ENCODE measurements around the gene CXXC1. TPM values are rescaled to one million over a fixed set of nuclear protein-coding genes. Genes with fewer than 3 reads are reported as not detected.
A peak's percentile ranks its signal among the peaks of the same experiment; 100 is the strongest.

The CXXC1 gene
- total and polyA plus RNA-seq, 4 donors: 21.7 to 38.4 (median 30.0) TPM

DNA sequence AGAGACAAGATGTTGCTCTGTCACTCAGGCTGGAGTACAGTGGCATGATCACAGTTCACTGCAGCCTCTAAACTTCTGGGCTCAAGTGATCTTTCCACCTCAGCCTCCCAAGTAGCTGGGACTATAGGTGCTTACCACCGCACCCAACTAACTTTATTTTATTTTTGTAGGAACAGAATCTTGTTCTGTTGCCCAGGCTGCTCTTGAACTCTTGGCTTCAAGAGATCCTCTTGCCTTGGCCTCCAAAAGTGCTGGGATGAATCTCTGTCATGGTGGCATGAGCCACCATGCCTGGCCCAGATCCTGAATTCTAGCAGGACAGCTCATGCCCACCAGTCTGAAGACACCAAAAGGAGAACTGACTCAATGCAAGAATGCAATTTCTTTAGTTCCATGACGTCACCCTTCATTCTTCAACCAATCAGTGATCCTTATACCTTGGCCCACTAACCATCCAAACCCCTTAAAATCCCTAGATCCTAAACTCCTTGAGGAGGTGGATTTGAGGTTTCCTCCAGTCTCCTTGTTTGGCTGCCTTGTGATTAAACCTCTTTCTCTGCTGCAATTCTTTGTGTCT, 25.6 kb upstream of the CXXC1 start:
- 89% methylated on average over 2 of the region's 2 CpGs for WGBS
- Histone ChIP-seq H3K27me3 (ENCODE audit: control insufficient read depth in 4 of 4, insufficient read depth in 4 of 4, low read length in 3 of 4) (no peaks in the 10 kb centered on the region), H3K9ac (ENCODE audit: low read depth in 1 of 2, low read length in 2 of 2) (no peak overlapping the region), H3K36me3 (ENCODE audit: control insufficient read depth in 4 of 4, insufficient read depth in 3 of 4, low read depth in 1 of 4, low read length in 3 of 4) (no peaks in the 10 kb centered on the region), H3K4me1 (ENCODE audit: control insufficient read depth in 4 of 4, insufficient read depth in 4 of 4, low read length in 3 of 4) (peaks cover 2 to 18% (median 6%) of the 10 kb centered on the region in 4 donors), H3K4me3 (ENCODE audit: low read depth in 1 of 3, low read length in 3 of 3) (no peak overlapping the region), H3K27ac (ENCODE audit: low read depth in 1 of 2, low read length in 2 of 2) (no peak overlapping the region), H3K9me3 (ENCODE audit: control insufficient read depth in 4 of 4, low read length in 3 of 4) (no peaks in the 10 kb centered on the region)
- no peak for TF ChIP-seq EGR1 (IDR thresholded peaks at IDR 0.05; ENCODE audit: low read depth in 2 of 2)
- TF ChIP-seq, protein P1, sequence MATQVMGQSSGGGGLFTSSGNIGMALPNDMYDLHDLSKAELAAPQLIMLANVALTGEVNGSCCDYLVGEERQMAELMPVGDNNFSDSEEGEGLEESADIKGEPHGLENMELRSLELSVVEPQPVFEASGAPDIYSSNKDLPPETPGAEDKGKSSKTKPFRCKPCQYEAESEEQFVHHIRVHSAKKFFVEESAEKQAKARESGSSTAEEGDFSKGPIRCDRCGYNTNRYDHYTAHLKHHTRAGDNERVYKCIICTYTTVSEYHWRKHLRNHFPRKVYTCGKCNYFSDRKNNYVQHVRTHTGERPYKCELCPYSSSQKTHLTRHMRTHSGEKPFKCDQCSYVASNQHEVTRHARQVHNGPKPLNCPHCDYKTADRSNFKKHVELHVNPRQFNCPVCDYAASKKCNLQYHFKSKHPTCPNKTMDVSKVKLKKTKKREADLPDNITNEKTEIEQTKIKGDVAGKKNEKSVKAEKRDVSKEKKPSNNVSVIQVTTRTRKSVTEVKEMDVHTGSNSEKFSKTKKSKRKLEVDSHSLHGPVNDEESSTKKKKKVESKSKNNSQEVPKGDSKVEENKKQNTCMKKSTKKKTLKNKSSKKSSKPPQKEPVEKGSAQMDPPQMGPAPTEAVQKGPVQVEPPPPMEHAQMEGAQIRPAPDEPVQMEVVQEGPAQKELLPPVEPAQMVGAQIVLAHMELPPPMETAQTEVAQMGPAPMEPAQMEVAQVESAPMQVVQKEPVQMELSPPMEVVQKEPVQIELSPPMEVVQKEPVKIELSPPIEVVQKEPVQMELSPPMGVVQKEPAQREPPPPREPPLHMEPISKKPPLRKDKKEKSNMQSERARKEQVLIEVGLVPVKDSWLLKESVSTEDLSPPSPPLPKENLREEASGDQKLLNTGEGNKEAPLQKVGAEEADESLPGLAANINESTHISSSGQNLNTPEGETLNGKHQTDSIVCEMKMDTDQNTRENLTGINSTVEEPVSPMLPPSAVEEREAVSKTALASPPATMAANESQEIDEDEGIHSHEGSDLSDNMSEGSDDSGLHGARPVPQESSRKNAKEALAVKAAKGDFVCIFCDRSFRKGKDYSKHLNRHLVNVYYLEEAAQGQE (IDR thresholded peaks at IDR 0.05): no peak
- no peak for TF ChIP-seq NR2F2 (IDR thresholded peaks at IDR 0.05)
- no peak for TF ChIP-seq SP1 (IDR thresholded peaks at IDR 0.05)
- TF ChIP-seq HNF4G (IDR thresholded peaks at IDR 0.05): no peak
- TF ChIP-seq, protein P2, sequence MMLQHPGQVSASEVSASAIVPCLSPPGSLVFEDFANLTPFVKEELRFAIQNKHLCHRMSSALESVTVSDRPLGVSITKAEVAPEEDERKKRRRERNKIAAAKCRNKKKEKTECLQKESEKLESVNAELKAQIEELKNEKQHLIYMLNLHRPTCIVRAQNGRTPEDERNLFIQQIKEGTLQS (IDR thresholded peaks at IDR 0.05): no peak
- TF ChIP-seq FOXA2 (IDR thresholded peaks at IDR 0.05): no peak
- no peak for TF ChIP-seq RXRA (IDR thresholded peaks at IDR 0.05)
- TF ChIP-seq TAF1 (conservative IDR thresholded peaks at IDR 0.05): no peak
- no peak for TF ChIP-seq YY1 (IDR thresholded peaks at IDR 0.05)
- no peak for DNase-seq (ENCODE audit: low spot score)

DNA sequence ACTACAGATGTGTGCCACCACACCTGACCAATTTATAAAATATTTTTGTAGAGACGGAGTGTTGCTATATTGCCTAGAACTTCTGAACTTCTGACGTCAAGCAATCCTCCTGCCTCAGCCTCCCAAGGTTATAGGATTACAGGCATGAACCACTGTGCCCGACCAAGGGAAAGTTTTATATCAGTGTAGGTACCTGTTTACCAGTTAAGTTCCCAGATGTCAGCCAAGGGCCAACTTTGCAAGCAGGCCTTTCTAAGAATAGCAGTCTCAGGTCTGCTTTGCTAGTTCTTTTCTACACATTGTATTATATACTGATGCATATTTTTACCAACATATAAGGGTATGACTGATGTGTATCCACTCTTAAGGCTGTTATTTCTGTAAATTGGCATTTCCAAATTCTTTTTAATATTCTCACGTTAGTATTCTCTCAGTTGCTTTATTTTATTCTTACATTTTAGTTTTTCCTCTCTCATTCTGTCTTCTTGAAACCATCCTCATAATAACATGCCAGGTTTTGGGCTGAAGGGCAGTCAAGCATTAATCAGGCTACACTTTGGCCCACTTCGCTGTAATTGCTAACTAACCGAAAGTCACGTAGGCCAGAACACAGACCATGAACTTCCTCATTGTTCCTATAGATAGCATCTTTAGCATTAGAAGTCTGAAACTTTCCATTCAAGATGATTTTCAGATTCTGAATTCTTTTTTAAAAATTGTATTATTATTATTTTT, 25.0 kb upstream of the CXXC1 start:
- Histone ChIP-seq H3K27me3 (ENCODE audit: control insufficient read depth in 4 of 4, insufficient read depth in 4 of 4, low read length in 3 of 4) (no peaks in the 10 kb centered on the region), H3K27ac (ENCODE audit: low read depth in 1 of 2, low read length in 2 of 2) (no peak overlapping the region)
- WGBS: 93% methylated on average over 7 of the region's 7 CpGs

DNA sequence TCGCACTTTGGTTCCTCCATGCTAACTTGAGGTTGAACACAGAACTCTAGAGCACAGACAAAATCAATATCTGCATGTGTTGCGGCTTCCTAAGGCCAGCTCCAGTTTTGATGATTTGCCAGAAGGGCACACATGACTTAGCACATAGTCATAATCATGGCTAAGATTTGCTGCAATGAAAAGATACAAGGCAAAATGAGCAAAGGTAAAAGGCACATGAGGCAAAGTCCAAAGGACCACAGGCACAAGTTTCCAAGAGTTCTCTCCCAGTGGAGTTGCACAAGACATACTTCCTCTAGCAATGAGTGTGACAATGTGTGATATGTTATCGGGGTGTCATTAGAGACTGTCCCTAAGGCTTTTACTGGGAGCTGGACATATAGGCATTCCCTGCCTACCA, 24.2 kb upstream of the CXXC1 start:
- H3K4me1 ChIP-seq (ENCODE audit: control insufficient read depth in 4 of 4, insufficient read depth in 4 of 4, low read length in 3 of 4): peaks cover 2 to 28% (median 9%) of the 10 kb centered on the region in 4 donors
- 43% methylated on average over 3 of the region's 3 CpGs for WGBS
- TF ChIP-seq GABPA (IDR thresholded peaks at IDR 0.05 in 1 of 2, conservative IDR thresholded peaks at IDR 0.05 in 1 of 2) (no peak), HNF4A (conservative IDR thresholded peaks at IDR 0.05) (peak; percentile 91 to 99), RXRA (IDR thresholded peaks at IDR 0.05) (peak; percentile 56 to 86), SP1 (IDR thresholded peaks at IDR 0.05) (peak; percentile 87), RAD21 (IDR thresholded peaks at IDR 0.05) (no peak), YY1 (IDR thresholded peaks at IDR 0.05) (no peak), HNF4G (IDR thresholded peaks at IDR 0.05) (peak; percentile 91), EGR1 (IDR thresholded peaks at IDR 0.05; ENCODE audit: low read depth in 2 of 2) (no peak), JUND (IDR thresholded peaks at IDR 0.05) (peak in 1 of 2 donors; percentile 37), NR2F2 (IDR thresholded peaks at IDR 0.05) (peak; percentile 59), FOXA1 (IDR thresholded peaks at IDR 0.05) (no peak), TAF1 (conservative IDR thresholded peaks at IDR 0.05) (no peak)
- TF ChIP-seq, protein P2 (IDR thresholded peaks at IDR 0.05): peak; percentile 20
- TF ChIP-seq, protein P1 (IDR thresholded peaks at IDR 0.05): no peak
- TF ChIP-seq, protein P3, sequence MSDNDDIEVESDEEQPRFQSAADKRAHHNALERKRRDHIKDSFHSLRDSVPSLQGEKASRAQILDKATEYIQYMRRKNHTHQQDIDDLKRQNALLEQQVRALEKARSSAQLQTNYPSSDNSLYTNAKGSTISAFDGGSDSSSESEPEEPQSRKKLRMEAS (IDR thresholded peaks at IDR 0.05): peak; percentile 28

More for the DNA sequence above, 25.0 kb upstream of the CXXC1 start:
- Histone ChIP-seq H3K9me3 (ENCODE audit: control insufficient read depth in 4 of 4, low read length in 3 of 4) (no peaks in the 10 kb centered on the region), H3K36me3 (ENCODE audit: control insufficient read depth in 4 of 4, insufficient read depth in 3 of 4, low read depth in 1 of 4, low read length in 3 of 4) (no peaks in the 10 kb centered on the region), H3K4me1 (ENCODE audit: control insufficient read depth in 4 of 4, insufficient read depth in 4 of 4, low read length in 3 of 4) (peaks cover 2 to 25% (median 9%) of the 10 kb centered on the region in 4 donors), H3K9ac (ENCODE audit: low read depth in 1 of 2, low read length in 2 of 2) (no peak overlapping the region), H3K4me3 (ENCODE audit: low read depth in 1 of 3, low read length in 3 of 3) (no peak overlapping the region)
- no peak for DNase-seq (ENCODE audit: low spot score)
- TF ChIP-seq HNF4G (IDR thresholded peaks at IDR 0.05): no peak
- TF ChIP-seq SP1 (IDR thresholded peaks at IDR 0.05): no peak
- TF ChIP-seq FOXA2 (IDR thresholded peaks at IDR 0.05): no peak
- TF ChIP-seq, protein P3 (IDR thresholded peaks at IDR 0.05): no peak
- no peak for TF ChIP-seq YY1 (IDR thresholded peaks at IDR 0.05)
- no peak for TF ChIP-seq GABPA (IDR thresholded peaks at IDR 0.05 in 1 of 2, conservative IDR thresholded peaks at IDR 0.05 in 1 of 2)

More for the DNA sequence above, 24.2 kb upstream of the CXXC1 start:
- H3K9me3 ChIP-seq (ENCODE audit: control insufficient read depth in 4 of 4, low read length in 3 of 4): no peaks in the 10 kb centered on the region
- DNase-seq (ENCODE audit: low spot score): no peak
- H3K36me3 ChIP-seq (ENCODE audit: control insufficient read depth in 4 of 4, insufficient read depth in 3 of 4, low read depth in 1 of 4, low read length in 3 of 4): no peaks in the 10 kb centered on the region
- H3K27me3 ChIP-seq (ENCODE audit: control insufficient read depth in 4 of 4, insufficient read depth in 4 of 4, low read length in 3 of 4): no peaks in the 10 kb centered on the region
- H3K9ac ChIP-seq (ENCODE audit: low read depth in 1 of 2, low read length in 2 of 2): no peak overlapping the region
- H3K4me3 ChIP-seq (ENCODE audit: low read depth in 1 of 3, low read length in 3 of 3): no peak overlapping the region
- H3K27ac ChIP-seq (ENCODE audit: low read depth in 1 of 2, low read length in 2 of 2): no peak overlapping the region
